PC-3 (cell line): ENCODE measurements around the gene ADORA3.

Experiments used
- EZH2 ChIP-seq: fragments of 300-600 bp; sonication (generic); IDR thresholded peaks from one replicate; pipeline ENCODE4 v1.6.1; 2017; ENCODE audit warnings: antibody characterized with exemption, mild to moderate bottlenecking, low read length; ENCODE audit not compliant: unreplicated experiment
- TF ChIP-seq, protein P1 (sequence below): fragments of 300-600 bp; sonication (generic); conservative IDR thresholded peaks from 2 replicates; pipeline ENCODE4 v1.5.1; 2017; ENCODE audit warnings: antibody characterized with exemption, low read depth, mild to moderate bottlenecking, low read length

DNA sequence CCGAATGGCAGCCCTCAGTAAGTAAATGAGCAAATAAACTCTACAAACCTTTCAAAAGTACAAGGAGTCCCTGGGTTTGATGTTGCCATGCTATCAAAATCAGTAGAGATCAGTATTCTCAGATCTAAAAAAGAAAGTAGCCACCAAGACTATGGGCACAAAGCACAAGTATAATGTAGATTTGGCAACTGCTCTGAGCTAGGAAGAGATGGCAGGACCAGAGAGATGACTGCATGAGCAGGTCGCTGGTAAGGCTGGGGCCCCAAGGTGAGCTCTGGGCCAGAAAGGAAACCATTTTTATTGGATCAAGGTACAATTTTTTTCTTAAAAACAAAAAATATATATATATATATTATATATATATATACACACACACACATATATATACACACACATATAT lies 3.1 kb upstream of the ADORA3 start:
- TF ChIP-seq EZH2 = no peak
- TF ChIP-seq, protein P1, sequence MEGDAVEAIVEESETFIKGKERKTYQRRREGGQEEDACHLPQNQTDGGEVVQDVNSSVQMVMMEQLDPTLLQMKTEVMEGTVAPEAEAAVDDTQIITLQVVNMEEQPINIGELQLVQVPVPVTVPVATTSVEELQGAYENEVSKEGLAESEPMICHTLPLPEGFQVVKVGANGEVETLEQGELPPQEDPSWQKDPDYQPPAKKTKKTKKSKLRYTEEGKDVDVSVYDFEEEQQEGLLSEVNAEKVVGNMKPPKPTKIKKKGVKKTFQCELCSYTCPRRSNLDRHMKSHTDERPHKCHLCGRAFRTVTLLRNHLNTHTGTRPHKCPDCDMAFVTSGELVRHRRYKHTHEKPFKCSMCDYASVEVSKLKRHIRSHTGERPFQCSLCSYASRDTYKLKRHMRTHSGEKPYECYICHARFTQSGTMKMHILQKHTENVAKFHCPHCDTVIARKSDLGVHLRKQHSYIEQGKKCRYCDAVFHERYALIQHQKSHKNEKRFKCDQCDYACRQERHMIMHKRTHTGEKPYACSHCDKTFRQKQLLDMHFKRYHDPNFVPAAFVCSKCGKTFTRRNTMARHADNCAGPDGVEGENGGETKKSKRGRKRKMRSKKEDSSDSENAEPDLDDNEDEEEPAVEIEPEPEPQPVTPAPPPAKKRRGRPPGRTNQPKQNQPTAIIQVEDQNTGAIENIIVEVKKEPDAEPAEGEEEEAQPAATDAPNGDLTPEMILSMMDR = no peak
